Measurements from ENCODE around the gene NIN.

- TF ChIP-seq CTCF (IDR thresholded peaks at IDR 0.05; ENCODE audit: insufficient read depth, low read depth, low read length): no peak
- no peak for TF ChIP-seq EZH2 (IDR thresholded peaks at IDR 0.05; ENCODE audit: insufficient read depth, low read length)
These were observed 26.7 kb downstream of the NIN start for GRCh38 chr14:50804181-50804721.

All from astrocyte (in vitro differentiated cells and primary cell).